ENCODE measurements around the gene FCRLB. TPM values are rescaled to one million over a fixed set of nuclear protein-coding genes. Genes with fewer than 3 reads are reported as not detected.

Gene FCRLB
- total RNA-seq, 1 experiment from 2014 or later: not detected

DNA sequence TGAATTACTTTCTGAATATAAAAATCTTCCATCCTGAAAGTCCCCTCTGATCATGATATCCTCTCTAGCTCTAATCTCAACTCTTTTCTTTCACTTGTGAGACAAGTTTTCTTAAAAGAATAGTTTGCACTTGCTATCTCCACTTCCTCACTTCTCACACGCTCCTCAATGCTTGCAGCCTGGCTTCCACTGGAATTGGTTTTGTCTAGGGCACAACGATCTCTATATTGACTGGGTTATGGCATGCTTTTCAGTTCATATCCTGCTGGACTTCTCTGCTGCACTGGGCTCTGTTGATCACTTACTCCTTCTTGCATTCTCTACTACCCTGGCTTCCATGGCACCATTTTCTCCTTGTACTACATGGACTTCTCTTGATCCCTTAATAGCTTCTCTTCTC, 13.8 kb upstream of the FCRLB start:
- H3K4me1 Mint-ChIP-seq: peaks cover 12 to 15% of the 10 kb centered on the region in 2 experiments
- Histone ChIP-seq H3K23me2 (ENCODE audit: insufficient read length, low read depth, low read length, poor library complexity, severe bottlenecking) (no peaks in the 10 kb centered on the region), H2BK15ac (ENCODE audit: low read depth, low read length) (no peak overlapping the region), H3K79me2 (ENCODE audit: insufficient read depth, low read length) (no peaks in the 10 kb centered on the region), H4K5ac (ENCODE audit: insufficient read length, low read depth, low read length) (no peak overlapping the region), H3K27me3 (ENCODE audit: insufficient read depth, low read length) (no peaks in the 10 kb centered on the region), H3K4me1 (ENCODE audit: insufficient read depth, low read length) (no peaks in the 10 kb centered on the region), H4K8ac (replicated peaks; ENCODE audit: insufficient read length, low read depth, low read length) (no peak overlapping the region), H4K91ac (ENCODE audit: insufficient read length, low read depth, low read length) (no peak overlapping the region), H3K14ac (ENCODE audit: insufficient read depth, low read length) (no peak overlapping the region), H3K23ac (ENCODE audit: insufficient read length, low read depth, low read length) (no peak overlapping the region), H2BK12ac (ENCODE audit: insufficient read length, low read depth, low read length) (no peak overlapping the region), H2AK5ac (ENCODE audit: insufficient read length, low read length) (no peak overlapping the region), H3T11ph (ENCODE audit: low read length) (no peak overlapping the region), H3K79me1 (ENCODE audit: insufficient read depth, low read depth, low read length, poor library complexity, severe bottlenecking) (no peaks in the 10 kb centered on the region), H2BK5ac (ENCODE audit: insufficient read length, low read length) (no peak overlapping the region), H2AFZ (ENCODE audit: low read length) (no peak overlapping the region), H3K27ac (ENCODE audit: insufficient read length, low read depth, low read length) (no peak overlapping the region), H3K9ac (ENCODE audit: extremely low read depth, insufficient read length, low read length) (no peak overlapping the region), H4K20me1 (ENCODE audit: control insufficient read depth, insufficient read depth, insufficient read length) (no peaks in the 10 kb centered on the region), H2BK120ac (ENCODE audit: low read depth, low read length, poor library complexity, severe bottlenecking) (no peak overlapping the region), H3K9me3 (ENCODE audit: control insufficient read depth, low read depth, low read length) (no peaks in the 10 kb centered on the region), H3K4ac (ENCODE audit: low read depth, low read length) (no peak overlapping the region), H3K56ac (ENCODE audit: insufficient read length, low read depth, low read length) (no peak overlapping the region), H3K4me2 (ENCODE audit: insufficient read depth, insufficient read length, low read length) (no peak overlapping the region), H3K18ac (ENCODE audit: insufficient read length, low read depth, low read length) (no peak overlapping the region), H2BK20ac (ENCODE audit: low read depth, low read length, poor library complexity, severe bottlenecking) (no peak overlapping the region)
- no peak overlapping the region for H3K27ac Mint-ChIP-seq
- no peaks in the 10 kb centered on the region for H3K9me3 Mint-ChIP-seq
- TF ChIP-seq, protein P1, sequence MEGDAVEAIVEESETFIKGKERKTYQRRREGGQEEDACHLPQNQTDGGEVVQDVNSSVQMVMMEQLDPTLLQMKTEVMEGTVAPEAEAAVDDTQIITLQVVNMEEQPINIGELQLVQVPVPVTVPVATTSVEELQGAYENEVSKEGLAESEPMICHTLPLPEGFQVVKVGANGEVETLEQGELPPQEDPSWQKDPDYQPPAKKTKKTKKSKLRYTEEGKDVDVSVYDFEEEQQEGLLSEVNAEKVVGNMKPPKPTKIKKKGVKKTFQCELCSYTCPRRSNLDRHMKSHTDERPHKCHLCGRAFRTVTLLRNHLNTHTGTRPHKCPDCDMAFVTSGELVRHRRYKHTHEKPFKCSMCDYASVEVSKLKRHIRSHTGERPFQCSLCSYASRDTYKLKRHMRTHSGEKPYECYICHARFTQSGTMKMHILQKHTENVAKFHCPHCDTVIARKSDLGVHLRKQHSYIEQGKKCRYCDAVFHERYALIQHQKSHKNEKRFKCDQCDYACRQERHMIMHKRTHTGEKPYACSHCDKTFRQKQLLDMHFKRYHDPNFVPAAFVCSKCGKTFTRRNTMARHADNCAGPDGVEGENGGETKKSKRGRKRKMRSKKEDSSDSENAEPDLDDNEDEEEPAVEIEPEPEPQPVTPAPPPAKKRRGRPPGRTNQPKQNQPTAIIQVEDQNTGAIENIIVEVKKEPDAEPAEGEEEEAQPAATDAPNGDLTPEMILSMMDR (conservative IDR thresholded peaks at IDR 0.05): no peak
- peaks cover 3% of the 10 kb centered on the region for H3K27me3 Mint-ChIP-seq (ENCODE audit: low read depth)
- WGBS (ENCODE audit: extremely low coverage, insufficient read length, low lambda C conversion rate): no CpG with 5 or more reads among the region's 2 CpGs
- no peak overlapping the region for H3K4me3 Mint-ChIP-seq
- no peaks in the 10 kb centered on the region for H3K36me3 Mint-ChIP-seq (ENCODE audit: insufficient read depth in 1 of 3, low read depth in 3 of 3)
- no peak for DNase-seq
